NK-92 treated with Interleukin-12 subunit alpha and Interleukin-12 subunit beta, amount 100 ng/mL, for 24 hours (cell line): ENCODE results near the gene ABHD16B.
"Not testable (repeated sequence)": the region's sequence is repeated elsewhere in the genome, so short reads cannot be mapped to it uniquely, and the experiment has no call there.

Source experiments
- DNase-seq: peaks from one replicate; lab custom pipeline; 2025; lab: John Stamatoyannopoulos, UW

ABHD16B gene

DNA sequence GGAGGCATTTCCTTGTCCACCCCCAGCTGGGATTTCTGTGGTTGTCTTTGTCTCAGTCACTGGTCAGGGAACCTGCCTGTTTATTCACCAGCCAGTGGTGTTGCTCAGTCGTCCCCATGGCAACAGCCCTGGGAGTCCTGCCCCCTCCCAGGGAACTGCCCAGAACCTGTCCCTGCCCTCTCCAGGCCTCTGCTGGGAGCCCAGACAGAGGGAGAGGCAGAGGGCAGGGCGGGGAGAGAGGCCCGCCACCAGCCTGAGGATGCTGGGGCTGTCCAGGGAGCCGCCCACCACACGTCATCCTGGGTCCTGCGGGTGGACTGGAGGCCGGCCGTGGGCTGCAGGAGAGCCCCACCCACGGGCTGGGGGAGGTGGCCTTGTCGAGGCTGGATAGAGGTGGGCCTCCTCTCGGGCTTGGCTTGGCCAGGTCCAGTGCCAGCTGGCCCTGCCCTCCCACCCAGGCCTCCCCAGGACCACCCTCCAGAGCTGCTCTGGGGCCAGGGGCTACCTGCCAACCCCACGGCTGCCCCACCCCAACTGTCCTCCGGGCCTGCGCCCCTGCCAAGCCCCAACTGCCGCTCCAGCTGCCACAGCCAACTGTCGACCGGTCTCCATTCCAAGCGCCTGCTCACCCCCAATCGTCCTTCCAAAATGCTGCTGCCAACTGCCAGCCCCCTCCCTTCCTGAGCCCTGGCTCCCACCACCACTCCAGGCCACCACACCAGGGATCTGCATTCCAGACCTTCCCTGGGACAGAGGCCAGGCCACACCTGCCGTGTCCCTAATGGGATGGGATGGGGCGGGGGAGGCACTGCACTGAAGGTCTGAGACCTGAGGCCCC is 26.1 kb upstream of the ABHD16B start:
- no peak for DNase-seq

GRCh38 chr20:63836458-63837344 is 24.6 kb upstream of the ABHD16B start:
- no peak for DNase-seq

DNA sequence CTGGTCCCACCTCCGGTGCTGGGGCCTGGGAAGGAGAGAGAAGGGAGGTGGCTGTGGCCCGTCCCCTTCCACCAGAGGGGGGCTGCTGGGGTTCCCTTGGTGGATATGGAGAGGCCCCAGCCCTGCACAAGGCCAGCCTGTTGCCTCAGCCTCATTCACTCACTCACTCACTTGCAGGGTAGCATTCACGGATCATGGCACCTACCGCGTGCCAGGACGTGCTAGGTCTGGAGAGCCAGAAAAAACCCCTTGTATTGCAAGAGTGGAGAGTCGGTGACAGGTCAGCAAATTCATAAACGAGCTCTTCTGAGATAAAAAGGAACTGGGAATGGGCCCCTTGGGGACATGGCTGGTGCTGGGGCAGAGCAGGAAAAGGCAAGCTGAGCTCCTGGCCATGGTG is 23.8 kb upstream of the ABHD16B start:
- no peak for DNase-seq

GRCh38 chr20:63839620-63840019 is 21.7 kb upstream of the ABHD16B start:
- no peak for DNase-seq

DNA sequence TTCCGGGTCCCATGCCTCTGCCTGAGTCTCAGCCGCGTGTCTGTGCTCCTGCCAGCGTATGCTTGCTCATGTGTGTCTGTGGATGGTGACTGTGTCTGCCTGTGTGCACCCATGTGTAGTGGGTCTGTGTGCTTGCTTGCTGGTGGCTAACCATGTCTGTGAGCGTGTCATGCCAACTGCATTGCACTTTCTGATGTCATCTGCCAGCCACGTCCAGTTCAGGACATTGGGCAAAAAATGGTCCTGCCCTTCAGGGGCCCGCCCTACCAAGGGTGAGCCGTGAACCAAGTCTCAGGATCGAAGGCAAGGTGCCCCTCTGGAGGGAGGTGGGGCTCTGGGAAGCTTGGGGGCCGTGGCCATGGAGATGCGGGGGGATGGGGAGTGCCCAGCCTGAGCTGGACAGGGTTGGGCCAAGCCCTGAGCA is 20.9 kb upstream of the ABHD16B start:
- DNase-seq, result no peak

- no peak for DNase-seq
These were observed 19.0 kb upstream of the ABHD16B start for GRCh38 chr20:63842258-63842657.

DNA sequence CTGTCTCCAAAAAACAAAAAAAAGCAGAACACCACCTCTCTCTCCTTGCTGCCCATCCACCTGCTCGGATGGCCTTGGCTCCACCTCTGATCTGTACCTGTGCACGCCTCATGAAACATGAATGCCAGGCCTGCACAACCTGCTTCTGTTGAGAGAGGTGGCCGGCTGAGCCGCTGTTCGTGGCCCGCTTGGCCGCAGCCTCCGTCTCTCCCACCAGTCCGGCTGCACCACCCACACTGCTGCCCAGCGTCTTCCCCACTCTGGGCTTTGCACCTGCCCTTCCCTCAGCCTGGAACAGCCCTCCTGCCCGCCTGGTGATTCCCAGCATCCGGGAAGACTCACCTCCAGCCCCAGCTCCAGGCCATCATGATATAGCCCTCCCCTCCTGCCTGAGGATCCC is 18.1 kb upstream of the ABHD16B start:
- no peak for DNase-seq

DNA sequence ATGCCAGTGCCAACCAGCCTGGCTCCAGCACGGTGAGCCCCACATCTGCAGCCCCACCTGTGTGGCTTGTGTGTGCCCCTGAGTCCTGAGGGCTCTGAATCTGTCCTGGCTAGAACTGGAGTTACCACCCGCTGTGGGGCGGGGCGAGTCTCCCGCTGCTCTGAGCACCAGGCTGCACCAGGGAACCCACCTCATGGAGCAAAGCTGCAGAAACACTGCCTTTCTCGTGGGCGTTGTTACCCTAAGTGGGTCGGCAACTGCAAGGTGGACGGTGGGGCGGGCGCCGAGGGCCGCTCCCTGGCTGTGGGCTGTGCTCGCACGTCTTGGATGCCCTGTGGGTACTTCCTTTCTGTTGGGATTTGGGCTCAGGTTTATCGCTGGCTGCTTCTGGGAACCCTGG is 17.5 kb upstream of the ABHD16B start:
- no peak for DNase-seq

- no peak for DNase-seq
These were observed 16.7 kb upstream of the ABHD16B start for GRCh38 chr20:63844511-63844991.

GRCh38 chr20:63846128-63846771 is 15.0 kb upstream of the ABHD16B start:
- no peak for DNase-seq

- DNase-seq, result no peak
These were observed 14.4 kb upstream of the ABHD16B start for GRCh38 chr20:63846888-63847236.

DNA sequence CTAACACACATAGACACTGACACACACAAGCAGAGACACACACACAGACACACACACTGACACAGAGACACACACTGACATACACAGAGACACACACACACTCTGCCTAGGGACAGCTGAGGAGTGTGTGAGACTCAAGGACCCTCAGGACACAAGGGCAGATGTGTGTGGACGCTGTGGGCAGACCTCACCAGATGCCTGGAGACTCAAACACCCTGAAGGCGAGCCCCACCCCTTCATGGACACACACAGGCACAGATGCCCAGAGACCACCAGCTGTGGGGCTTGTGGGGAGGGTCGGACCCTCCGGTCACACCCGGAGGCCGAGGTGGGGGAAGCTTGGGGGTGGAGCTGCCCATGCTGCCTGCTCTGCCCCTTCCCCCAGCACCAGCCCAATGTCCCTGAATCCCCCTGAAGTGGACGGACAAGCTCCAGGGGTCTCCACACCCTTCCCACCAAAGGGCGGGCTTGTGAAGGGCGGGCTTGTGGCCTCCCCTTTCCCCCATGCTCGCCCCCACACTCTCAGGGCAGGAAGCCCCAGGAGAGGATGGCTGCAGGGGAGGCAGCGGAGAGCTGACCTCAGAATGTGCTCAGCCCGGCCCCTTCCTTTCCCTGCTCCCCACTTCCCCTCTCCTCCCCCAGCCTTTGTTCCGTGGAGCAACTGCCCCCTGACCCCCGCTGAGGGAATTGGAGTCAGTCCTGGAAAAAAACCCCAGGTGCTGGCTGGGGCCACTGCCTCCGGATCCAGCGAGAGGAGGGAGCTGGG is 13.9 kb upstream of the ABHD16B start:
- no peak for DNase-seq

DNA sequence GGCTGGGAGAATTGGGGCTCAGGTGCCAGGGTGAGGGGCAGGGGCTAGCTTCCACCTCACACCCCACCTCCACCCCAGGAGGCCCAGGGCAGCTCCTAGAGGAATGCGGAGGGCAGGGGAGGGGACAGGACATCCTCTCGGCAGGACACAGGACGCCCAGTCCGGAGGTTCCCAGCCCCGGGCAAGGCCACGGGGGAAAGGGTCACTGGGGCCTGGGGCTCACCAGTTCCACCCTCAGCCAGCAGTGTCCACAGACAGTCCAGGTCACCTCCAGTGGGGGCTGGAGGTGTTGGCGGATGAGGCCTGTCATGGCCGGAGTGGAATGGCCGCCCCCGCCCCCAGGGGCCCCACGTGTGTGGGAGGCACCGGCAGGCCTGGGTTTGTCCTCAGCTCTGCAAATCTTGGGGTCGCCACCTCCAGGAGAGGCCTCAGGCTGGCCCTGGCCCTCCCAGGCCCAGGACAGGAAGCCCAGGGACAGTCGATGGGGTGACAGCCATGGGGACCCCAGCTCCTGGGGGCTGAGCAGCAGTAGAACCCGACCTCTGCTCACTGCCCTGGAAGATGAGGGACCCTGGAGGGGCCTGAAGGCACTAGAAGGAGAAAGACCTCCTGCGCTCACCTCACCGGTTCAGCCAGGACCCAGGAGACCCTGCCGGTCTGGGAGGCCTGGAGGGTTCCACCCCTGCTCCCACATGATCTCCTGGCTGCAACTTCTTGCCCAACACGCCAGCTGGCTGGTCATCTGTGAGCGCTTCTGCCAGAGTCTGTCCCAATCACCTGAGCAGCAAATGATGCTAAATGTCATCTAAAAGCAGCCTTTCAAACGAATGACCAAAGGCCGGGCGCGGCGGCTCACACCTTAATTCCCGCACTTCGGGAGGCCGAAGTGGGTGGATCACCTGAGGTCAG is 13.0 kb upstream of the ABHD16B start:
- no peak for DNase-seq

GRCh38 chr20:63850689-63851547 is 10.4 kb upstream of the ABHD16B start:
- DNase-seq, result no peak

DNA sequence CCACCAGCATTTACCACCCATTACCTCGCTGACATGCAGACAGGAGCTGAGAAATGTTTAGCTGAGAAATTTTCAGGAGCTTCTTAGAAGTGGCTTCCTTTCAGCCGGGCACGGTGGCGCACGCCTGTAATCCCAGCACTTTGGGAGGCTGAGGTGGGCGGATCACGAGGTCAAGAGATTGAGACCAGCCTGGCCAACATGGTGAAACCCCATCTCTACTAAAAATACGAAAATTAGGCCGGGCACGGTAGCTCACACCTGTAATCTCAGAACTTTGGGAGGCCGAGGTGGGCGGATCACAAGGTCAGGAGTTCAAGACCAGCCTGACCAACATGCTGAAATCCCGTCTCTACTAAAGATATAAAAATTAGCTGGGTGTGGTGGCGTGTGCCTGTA is 9.8 kb upstream of the ABHD16B start:
- DNase-seq, result not testable (repeated sequence)

- DNase-seq, result not testable (repeated sequence)
These were observed 7.6 kb upstream of the ABHD16B start for GRCh38 chr20:63853733-63854068.

DNA sequence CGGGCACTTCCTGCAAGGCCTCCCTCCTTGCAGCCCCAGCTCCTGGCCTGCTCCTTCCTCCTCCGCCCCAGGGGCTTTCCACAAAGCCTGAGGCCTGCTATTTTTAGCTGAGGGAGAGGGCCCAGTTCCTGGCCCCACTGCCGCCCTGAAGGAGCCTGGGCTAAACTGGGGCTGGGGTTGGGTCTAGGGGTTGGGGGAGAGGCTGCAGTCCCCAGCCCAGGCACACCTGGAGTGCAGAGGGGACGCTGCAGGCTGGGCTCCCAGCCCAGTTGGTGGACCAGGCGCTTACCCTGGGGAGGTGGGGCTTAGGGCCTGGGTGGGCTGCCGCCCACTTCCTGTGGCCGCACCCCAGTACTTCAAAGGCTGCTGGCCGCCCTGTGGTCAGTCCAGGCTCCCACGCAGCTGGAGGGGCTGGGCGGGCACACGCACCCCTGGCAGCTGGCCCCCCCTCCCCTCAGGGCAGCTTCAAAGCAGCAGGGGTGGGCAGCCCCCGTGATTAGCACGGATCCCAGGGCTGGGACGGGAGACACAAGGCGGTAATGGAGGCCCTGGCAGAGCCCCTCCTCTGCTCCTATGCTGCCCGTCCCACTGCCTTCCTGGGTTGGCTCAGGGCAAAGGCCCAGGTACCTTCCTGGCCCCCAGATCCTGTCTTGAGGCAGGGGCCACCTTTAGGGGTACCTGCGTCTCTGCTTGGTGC is 7.1 kb upstream of the ABHD16B start:
- DNase-seq, result no peak

- no peak for DNase-seq
These were observed 6.4 kb upstream of the ABHD16B start for GRCh38 chr20:63854766-63855362.
